ENCODE data around the gene FADS2. TPM values are rescaled to one million over a fixed set of nuclear protein-coding genes. Genes with fewer than 3 reads are reported as not detected.

The FADS2 gene
- total RNA-seq (2016; rRNA removed; fragmentation: Illumina TruSeq; extraction: Trizol) (54.7 and 124 TPM in 2 replicates), polyA plus RNA-seq (2011; rRNA removed) (90.1 and 125 TPM in 2 replicates), polyA minus RNA-seq (2011; rRNA and poly(A)+ RNA removed; ENCODE audit: low replicate concordance) (240 and 324 TPM in 2 replicates), Bru-seq, nascent RNA (percentile 51 among the genes with signal in this experiment), BruChase-seq, experiment 1, labeled RNA remaining after a 6-hour chase (percentile 47 among the genes with signal in this experiment), BruChase-seq, experiment 2, labeled RNA remaining after a 2-hour chase (percentile 48 among the genes with signal in this experiment)
- 17.6 and 17.8 TPM in 2 replicates for total RNA-seq (2016; cell fraction: cytosol; rRNA removed; fragmentation: Illumina TruSeq; extraction: Trizol; ENCODE audit: low read depth)
- 51.3 and 120 TPM in 2 replicates for total RNA-seq (2016; cell fraction: insoluble cytoplasmic fraction; rRNA removed; fragmentation: Illumina TruSeq; extraction: Trizol)
- total RNA-seq (2016; cell fraction: membrane; rRNA removed; fragmentation: Illumina TruSeq; extraction: Trizol) = 42.1 and 45.1 TPM in 2 replicates
- total RNA-seq (2016; cell fraction: nucleus; rRNA removed; fragmentation: Illumina TruSeq; extraction: Trizol) = 103 and 115 TPM in 2 replicates
- 66.9 and 93.5 TPM in 2 replicates for polyA plus RNA-seq (2011; cell fraction: cytosol; rRNA removed)
- 77.8 and 97.6 TPM in 2 replicates for polyA plus RNA-seq (2011; cell fraction: nucleus; rRNA removed)
- polyA plus RNA-seq (2012) = 111 and 112 TPM in 2 replicates
- 16.3 and 18.5 TPM in 2 replicates for polyA plus RNA-seq (2016; cell fraction: cytosol; fragmentation: Illumina TruSeq; extraction: Trizol; ENCODE audit: low read depth)
- 43.7 and 53.6 TPM in 2 replicates for polyA plus RNA-seq (2016; cell fraction: insoluble cytoplasmic fraction; fragmentation: Illumina TruSeq; extraction: Trizol; ENCODE audit: low read depth)
- 27.1 and 32.3 TPM in 2 replicates for polyA plus RNA-seq (2016; cell fraction: membrane; fragmentation: Illumina TruSeq; extraction: Trizol; ENCODE audit: low read depth)
- 153 and 164 TPM in 2 replicates for polyA plus RNA-seq (2016; cell fraction: nucleus; fragmentation: Illumina TruSeq; extraction: Trizol; ENCODE audit: insufficient read depth, low read depth)
- polyA minus RNA-seq (2011; cell fraction: cytosol; rRNA and poly(A)+ RNA removed) = 65.5 and 71.3 TPM in 2 replicates
- polyA minus RNA-seq (2011; cell fraction: nucleus; rRNA and poly(A)+ RNA removed) = 23.2 and 36.6 TPM in 2 replicates
- long read RNA-seq, experiment 1, transcript FADS2-202 (12 exons, 3,630 nt) = major isoform, 12 of 48 reads
- long read RNA-seq, experiment 1, partial matches to known transcripts = 1 of 48 reads
- long read RNA-seq, experiment 1, other reads (novel, unspliced or antisense) = 34 of 48 reads
- long read RNA-seq, experiment 2, transcript FADS2-202 (12 exons, 3,630 nt) = major isoform, 55 of 163 reads
- long read RNA-seq, experiment 2, transcript FADS2-201 (12 exons, 2,964 nt) = minor isoform, 5 of 163 reads
- long read RNA-seq, experiment 2, partial matches to known transcripts = 85 of 163 reads
- long read RNA-seq, experiment 2, other reads (novel, unspliced or antisense) = 15 of 163 reads

- H3K4me3 ChIP-seq (replicated peaks in 1 of 3; ENCODE audit: insufficient read depth in 1 of 3, low read depth in 2 of 3, low read length in 3 of 3) = peak within 1 kb of the TSS; percentile 62 to 91 (median 82)
- 22% methylated on average over 31 of the region's 83 CpGs for WGBS (ENCODE audit: low lambda C conversion rate)
- ChIA-PET POLR2A (interaction anchor here (1.9 to 2.8 kb wide), 2 partner anchors 11 to 35 kb away, joined by 6 to 49 read pairs; partner anchors contain the start of genes FADS1, FEN1 and TMEM258), CTCF (ENCODE audit: low intra/inter-chr PET ratio, low total read pairs) (interaction anchor here (1.8 kb wide), 1 partner anchor 31 kb away, joined by 7 read pairs; no protein-coding TSS in a partner anchor)
- H3K36me3 ChIP-seq (replicated peaks in 1 of 2; ENCODE audit: control insufficient read depth in 1 of 2, insufficient read depth in 2 of 2, low read length in 2 of 2) = no peaks in the 10 kb centered on the region
- no peaks in the 10 kb centered on the region for H3K27me3 ChIP-seq (ENCODE audit: control insufficient read depth in 1 of 2, insufficient read depth in 2 of 2, low read length in 2 of 2)
- no peak for FAIRE-seq
- peak within 1 kb of the TSS; percentile 74 for H3K27ac ChIP-seq (ENCODE audit: extremely low read length, insufficient read depth, low read length)
- no TSS peak for BruUV-seq (replicated peaks)
- H3K79me2 ChIP-seq (ENCODE audit: insufficient read depth, low read length) = peaks cover 33% of the 10 kb centered on the region
- no peaks in the 10 kb centered on the region for H4K20me1 ChIP-seq (ENCODE audit: insufficient read depth, low read length)
- H3K9me3 ChIP-seq (ENCODE audit: low read length) = no peaks in the 10 kb centered on the region
- DNase-seq (ENCODE audit: low spot score) = peak; percentile 55
- H3K9ac ChIP-seq (ENCODE audit: insufficient read depth, low read depth, low read length) = peak within 1 kb of the TSS; percentile 78
- peak within 1 kb of the TSS; percentile 86 for H3K4me2 ChIP-seq (ENCODE audit: low read depth, low read length)
- in situ Hi-C loops (cut with HindIII; ENCODE audit: extremely low pct_ligation_motif_present, low pct_unique_long_range_greater_than_20kb) (no loop called here), intact Hi-C loops (cut with micrococcal nuclease; ENCODE audit: unreplicated experiment) (no loop called here)
- no peak within 1 kb of the TSS for H2AFZ ChIP-seq (ENCODE audit: low read length)
- peak; percentile 79 for ATAC-seq
- H3K4me1 ChIP-seq (ENCODE audit: insufficient read depth, low read length) = peaks cover 41% of the 10 kb centered on the region
- TF ChIP-seq PCBP1 (IDR thresholded peaks at IDR 0.05; ENCODE audit: borderline replicate concordance, low read depth, low read length) (0 out of 2 replicates have a peak, but pooled peaks have one; percentile 26), DNMT1 (CRISPR knock-in tag; IDR thresholded peaks at IDR 0.05) (no peak), ZNF230 (CRISPR knock-in tag; IDR thresholded peaks at IDR 0.05) (no peak), ZNF605 (CRISPR knock-in tag; IDR thresholded peaks at IDR 0.05) (no peak; the same call in 1 of the 2 replicates), FOXP4 (CRISPR knock-in tag; IDR thresholded peaks at IDR 0.05) (0 out of 2 replicates have a peak, but pooled peaks have one; percentile 10), KDM5B (CRISPR knock-in tag; IDR thresholded peaks at IDR 0.05; ENCODE audit: borderline replicate concordance) (peak; percentile 56; the same call in 1 of the 2 replicates), NFE2L2 (IDR thresholded peaks at IDR 0.05; ENCODE audit: low read length) (no peak), ZBTB21 (CRISPR knock-in tag; IDR thresholded peaks at IDR 0.05) (no peak), MTERF4 (CRISPR knock-in tag; IDR thresholded peaks at IDR 0.05) (no peak), ATF7-NPFF (CRISPR knock-in tag; IDR thresholded peaks at IDR 0.05; ENCODE audit: low read depth) (0 out of 2 replicates have a peak, but pooled peaks have one; percentile 60), ZNF784 (CRISPR knock-in tag; IDR thresholded peaks at IDR 0.05; ENCODE audit: borderline replicate concordance) (no peak)
These were observed at the start of gene FADS2 for GRCh38 chr11:61827571-61828378. TSS of gene FADS2 (plus strand) at chr11:61828300. CDS start at chr11:61828391, 91 bp downstream.

Data from HepG2 (cell line).